Neural progenitor cell (in vitro differentiated cells): ENCODE data around the gene PARD3B. TPM values are rescaled to one million over a fixed set of nuclear protein-coding genes. Genes with fewer than 3 reads are reported as not detected.

Experiments used
- DNase-seq: peaks from one replicate; pipeline ENCODE4 v3.0.0-alpha.2; 2016; ENCODE audit warnings: low spot score
- H2AFZ ChIP-seq: fragments of 200-600 bp; sonication (generic); replicated peaks from 2 replicates; pipeline ENCODE4 v1.6.1; 2016; ENCODE audit warnings: antibody characterized with exemption
- H3F3A ChIP-seq: fragments of 200-600 bp; sonication (generic); 2 replicates; pipeline ENCODE4 v1.6.1; 2016; ENCODE audit warnings: antibody characterized with exemption, low read depth
- H3K27ac ChIP-seq: fragments of 200-600 bp; sonication (generic); 2 replicates; pipeline ENCODE4 v1.5.1; 2016; ENCODE audit warnings: mild to moderate bottlenecking
- H3K27me3 ChIP-seq: fragments of 200-600 bp; sonication (generic); 2 replicates; pipeline ENCODE4 v1.6.1; 2016; ENCODE audit warnings: mild to moderate bottlenecking, moderate library complexity
- H3K36me3 ChIP-seq: fragments of 200-600 bp; sonication (generic); 2 replicates; pipeline ENCODE4 v1.5.1; 2016
- H3K4me1 ChIP-seq: fragments of 200-600 bp; sonication (generic); 2 replicates; pipeline ENCODE4 v1.6.1; 2016; ENCODE audit warnings: mixed run types
- H3K4me2 ChIP-seq: fragments of 200-600 bp; sonication (generic); 2 replicates; pipeline ENCODE4 v1.6.1; 2016
- H3K4me3 ChIP-seq: fragments of 200-600 bp; sonication (generic); 2 replicates; pipeline ENCODE4 v1.5.1; 2016
- H3K79me2 ChIP-seq: fragments of 200-600 bp; sonication (generic); 2 replicates; pipeline ENCODE4 v1.6.1; 2016; ENCODE audit warnings: low read depth
- H3K9ac ChIP-seq: fragments of 200-600 bp; sonication (generic); 2 replicates; pipeline ENCODE4 v1.6.1; 2016
- H3K9me3 ChIP-seq: fragments of 200-600 bp; sonication (generic); 2 replicates; pipeline ENCODE4 v1.5.1; 2016; ENCODE audit warnings: low read depth
- H4K20me1 ChIP-seq: fragments of 200-600 bp; sonication (generic); 2 replicates; pipeline ENCODE4 v1.6.1; 2016; ENCODE audit warnings: low read depth
- H3K27ac Mint-ChIP-seq: 3 replicates; pipeline ENCODE4 v1.8.0; 2021; ENCODE audit warnings: mixed read lengths
- H3K27me3 Mint-ChIP-seq: 2 replicates; pipeline ENCODE4 v1.8.0; 2022; ENCODE audit warnings: low read depth, mild to moderate bottlenecking, inconsistent platforms, moderate library complexity, mixed read lengths; ENCODE audit not compliant: insufficient read depth
- H3K36me3 Mint-ChIP-seq: 3 replicates; pipeline ENCODE4 v1.8.0; 2021; ENCODE audit warnings: mixed read lengths
- H3K4me1 Mint-ChIP-seq: 3 replicates; pipeline ENCODE4 v1.8.0; 2021; ENCODE audit warnings: mixed read lengths
- H3K4me3 Mint-ChIP-seq: 3 replicates; pipeline ENCODE4 v1.8.0; 2021; ENCODE audit warnings: mild to moderate bottlenecking, moderate library complexity, mixed read lengths
- H3K9me3 Mint-ChIP-seq: 3 replicates; pipeline ENCODE4 v1.8.0; 2020; ENCODE audit warnings: mixed read lengths
- EZH2 ChIP-seq: fragments of 200-600 bp; sonication (generic); IDR thresholded peaks from 2 replicates; pipeline ENCODE4 v1.6.1; 2017; ENCODE audit warnings: antibody characterized with exemption, mild to moderate bottlenecking, moderate library complexity
- EZH2phosphoT487 ChIP-seq: fragments of 200-600 bp; sonication (generic); IDR thresholded peaks from 2 replicates; pipeline ENCODE4 v1.6.1; 2017; ENCODE audit warnings: antibody characterized with exemption
- total RNA-seq: library from RNA; depleted of rRNA; stranded (reverse); fragments of >200 nt; gene quantifications from 2 replicates; pipeline ENCODE4 v1.2.3, GENCODE V29; 2015; ENCODE audit warnings: low replicate concordance
- TF ChIP-seq, protein P1 (sequence below): fragments of 200-600 bp; sonication (generic); IDR thresholded peaks from 2 replicates; pipeline ENCODE4 v1.5.1; 2017; ENCODE audit warnings: antibody characterized with exemption, mild to moderate bottlenecking

The PARD3B gene
- total RNA-seq, 1 donor from 2014 or later, result 8.4 TPM

DNA sequence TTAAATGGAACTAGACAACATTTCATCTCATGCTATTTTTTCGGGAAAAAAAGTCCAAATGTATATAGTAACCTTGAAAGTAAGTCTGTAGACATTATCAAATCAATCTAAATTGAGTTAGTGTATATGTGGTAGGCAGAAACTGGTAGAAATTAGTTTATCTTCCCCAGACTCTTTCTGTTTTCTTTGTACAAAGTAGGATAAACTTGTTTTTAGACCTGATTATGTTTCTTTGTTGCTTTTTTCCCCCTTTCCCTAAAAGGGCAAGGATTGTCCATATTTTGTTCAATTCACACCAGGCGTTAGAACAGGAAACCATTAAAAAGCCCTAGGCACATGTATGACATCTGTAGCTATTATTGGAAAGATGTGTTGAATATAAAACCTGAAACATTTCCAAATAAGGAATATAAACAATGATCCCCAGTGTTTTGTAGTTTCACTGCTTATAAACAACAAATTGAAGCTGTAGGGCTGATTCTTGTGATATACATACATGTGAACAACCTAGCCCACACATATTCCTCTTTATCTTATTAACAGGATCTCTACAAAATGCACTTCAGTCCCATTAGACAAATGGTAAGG lies 528.3 kb downstream of the PARD3B start:
- H4K20me1 ChIP-seq, result no peaks in the 10 kb centered on the region
- H3K9me3 ChIP-seq, result no peaks in the 10 kb centered on the region
- H3K36me3 ChIP-seq, result no peaks in the 10 kb centered on the region
- no peak overlapping the region for H3K4me2 ChIP-seq
- H3K9me3 Mint-ChIP-seq, result no peaks in the 10 kb centered on the region
- no peak overlapping the region for H2AFZ ChIP-seq
- TF ChIP-seq, protein P1, sequence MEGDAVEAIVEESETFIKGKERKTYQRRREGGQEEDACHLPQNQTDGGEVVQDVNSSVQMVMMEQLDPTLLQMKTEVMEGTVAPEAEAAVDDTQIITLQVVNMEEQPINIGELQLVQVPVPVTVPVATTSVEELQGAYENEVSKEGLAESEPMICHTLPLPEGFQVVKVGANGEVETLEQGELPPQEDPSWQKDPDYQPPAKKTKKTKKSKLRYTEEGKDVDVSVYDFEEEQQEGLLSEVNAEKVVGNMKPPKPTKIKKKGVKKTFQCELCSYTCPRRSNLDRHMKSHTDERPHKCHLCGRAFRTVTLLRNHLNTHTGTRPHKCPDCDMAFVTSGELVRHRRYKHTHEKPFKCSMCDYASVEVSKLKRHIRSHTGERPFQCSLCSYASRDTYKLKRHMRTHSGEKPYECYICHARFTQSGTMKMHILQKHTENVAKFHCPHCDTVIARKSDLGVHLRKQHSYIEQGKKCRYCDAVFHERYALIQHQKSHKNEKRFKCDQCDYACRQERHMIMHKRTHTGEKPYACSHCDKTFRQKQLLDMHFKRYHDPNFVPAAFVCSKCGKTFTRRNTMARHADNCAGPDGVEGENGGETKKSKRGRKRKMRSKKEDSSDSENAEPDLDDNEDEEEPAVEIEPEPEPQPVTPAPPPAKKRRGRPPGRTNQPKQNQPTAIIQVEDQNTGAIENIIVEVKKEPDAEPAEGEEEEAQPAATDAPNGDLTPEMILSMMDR, result no peak
- TF ChIP-seq EZH2phosphoT487 (no peak), EZH2 (no peak)
- no peak overlapping the region for H3K27ac ChIP-seq
- H3K79me2 ChIP-seq, result no peaks in the 10 kb centered on the region
- peaks cover 14% of the 10 kb centered on the region for H3K4me1 Mint-ChIP-seq
- no peak overlapping the region for H3K4me3 Mint-ChIP-seq
- DNase-seq, result no peak
- no peaks in the 10 kb centered on the region for H3F3A ChIP-seq
- H3K9ac ChIP-seq, result no peak overlapping the region
- H3K36me3 Mint-ChIP-seq, result no peaks in the 10 kb centered on the region
- no peaks in the 10 kb centered on the region for H3K27me3 Mint-ChIP-seq
- H3K4me1 ChIP-seq, result no peaks in the 10 kb centered on the region
- H3K27ac Mint-ChIP-seq, result no peak overlapping the region
- H3K4me3 ChIP-seq, result no peak overlapping the region
- H3K27me3 ChIP-seq, result peaks cover 7% of the 10 kb centered on the region

DNA sequence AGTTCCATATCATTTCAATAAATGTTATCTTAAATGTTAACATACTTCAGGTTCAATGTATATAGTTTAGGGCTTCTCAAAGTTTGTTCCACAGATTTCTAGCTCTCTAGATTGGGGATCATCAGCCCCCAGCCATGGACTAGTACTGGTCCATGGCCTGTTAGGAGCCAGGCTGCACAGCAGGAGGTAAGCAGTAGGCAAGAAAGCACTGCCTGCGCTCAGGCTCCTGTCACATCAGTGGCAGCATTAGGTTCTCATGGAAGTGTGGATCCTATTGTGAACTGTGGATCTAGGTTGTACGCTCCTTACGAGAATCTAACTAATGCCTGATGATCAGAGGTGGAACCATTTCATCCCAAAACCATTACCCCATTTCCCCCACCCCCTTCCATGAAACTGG lies 531.1 kb downstream of the PARD3B start:
- Histone ChIP-seq H3K36me3 (no peaks in the 10 kb centered on the region), H3K9ac (no peak overlapping the region), H3F3A (no peaks in the 10 kb centered on the region), H3K27me3 (peaks cover 7% of the 10 kb centered on the region), H3K4me3 (no peak overlapping the region), H4K20me1 (no peaks in the 10 kb centered on the region), H2AFZ (no peak overlapping the region), H3K27ac (no peak overlapping the region), H3K4me2 (no peak overlapping the region), H3K79me2 (no peaks in the 10 kb centered on the region), H3K4me1 (peaks cover 9% of the 10 kb centered on the region), H3K9me3 (no peaks in the 10 kb centered on the region)
- no peaks in the 10 kb centered on the region for H3K9me3 Mint-ChIP-seq
- H3K36me3 Mint-ChIP-seq, result no peaks in the 10 kb centered on the region
- TF ChIP-seq EZH2phosphoT487, result no peak
- TF ChIP-seq, protein P1, result no peak
- no peak for TF ChIP-seq EZH2
- no peak overlapping the region for H3K4me3 Mint-ChIP-seq
- H3K4me1 Mint-ChIP-seq, result peaks cover 20% of the 10 kb centered on the region
- H3K27me3 Mint-ChIP-seq, result no peaks in the 10 kb centered on the region
- no peak overlapping the region for H3K27ac Mint-ChIP-seq
- peak; percentile 27 for DNase-seq

DNA sequence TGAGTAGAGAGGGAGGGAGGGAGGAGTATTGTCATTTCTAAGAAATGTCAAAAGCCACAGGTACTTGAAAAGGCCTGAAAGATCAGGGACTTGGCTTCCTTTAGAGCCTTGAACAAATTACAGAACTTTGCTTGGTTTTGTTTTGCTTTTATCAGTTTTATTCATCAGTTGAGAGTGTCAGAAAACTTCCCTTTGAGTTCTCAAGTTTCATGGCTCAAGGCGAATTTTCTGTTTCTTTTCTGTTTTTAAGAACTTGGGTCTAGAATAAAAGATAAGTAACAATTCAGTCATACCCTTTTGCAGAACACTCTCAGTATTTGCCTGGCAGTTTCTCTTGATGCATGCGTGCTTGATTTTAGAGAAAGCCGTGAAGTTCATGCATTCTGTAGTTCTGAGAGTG lies 531.9 kb downstream of the PARD3B start:
- DNase-seq, result no peak
- Histone ChIP-seq H3F3A (no peaks in the 10 kb centered on the region), H3K4me3 (no peak overlapping the region), H3K9ac (no peak overlapping the region), H3K36me3 (no peaks in the 10 kb centered on the region), H3K27me3 (peaks cover 7% of the 10 kb centered on the region), H3K9me3 (no peaks in the 10 kb centered on the region), H4K20me1 (no peaks in the 10 kb centered on the region), H3K27ac (no peak overlapping the region), H3K4me1 (peaks cover 9% of the 10 kb centered on the region), H2AFZ (no peak overlapping the region), H3K4me2 (no peak overlapping the region), H3K79me2 (no peaks in the 10 kb centered on the region)
- H3K4me3 Mint-ChIP-seq, result no peak overlapping the region
- peaks cover 20% of the 10 kb centered on the region for H3K4me1 Mint-ChIP-seq
- no peak overlapping the region for H3K27ac Mint-ChIP-seq
- no peaks in the 10 kb centered on the region for H3K9me3 Mint-ChIP-seq
- TF ChIP-seq, protein P1, result no peak
- no peak for TF ChIP-seq EZH2phosphoT487
- TF ChIP-seq EZH2, result no peak
- no peaks in the 10 kb centered on the region for H3K36me3 Mint-ChIP-seq
- H3K27me3 Mint-ChIP-seq, result no peaks in the 10 kb centered on the region
